COR-L47 (cell line): Measurements from ENCODE around the gene CCDC183.
A peak's percentile ranks its signal among the peaks of the same experiment; 100 is the strongest.
"Not testable (repeated sequence)": the region's sequence is repeated elsewhere in the genome, so short reads cannot be mapped to it uniquely, and the experiment has no call there.

Experiments
- DNase-seq: peaks from one replicate; lab custom pipeline; 2025; lab: John Stamatoyannopoulos, UW

The CCDC183 gene

DNA sequence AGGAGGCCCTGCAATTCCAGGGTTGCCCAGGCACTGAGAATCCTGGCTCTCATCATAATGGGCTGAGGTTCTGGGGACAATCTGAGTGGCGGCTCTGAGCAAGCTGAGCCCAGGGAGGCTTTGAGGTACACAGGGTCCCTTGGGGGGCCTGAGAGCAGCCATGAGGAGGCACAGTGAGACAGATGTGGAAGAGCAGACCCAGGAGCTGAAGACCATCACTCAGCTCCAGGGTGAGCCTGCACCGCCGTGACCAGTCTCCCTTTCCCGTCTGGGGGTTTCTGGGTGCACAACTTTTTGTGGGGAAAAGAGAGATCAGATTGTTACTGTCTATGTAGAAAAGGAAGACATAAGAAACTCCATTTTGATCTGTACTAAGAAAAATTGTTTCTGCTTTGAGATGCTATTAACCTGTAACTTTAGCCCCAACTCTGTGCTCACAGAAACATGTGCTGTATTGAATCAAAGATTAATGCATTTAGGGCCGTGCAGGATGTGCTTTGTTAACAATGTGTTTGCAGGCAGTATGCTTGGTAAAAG, at the start of gene CCDC183:
TSS of gene CCDC183 (plus strand) at position 101 of the 537 bp plus-strand sequence. CDS start at position 161, 60 bp downstream.
- DNase-seq, result no peak

DNA sequence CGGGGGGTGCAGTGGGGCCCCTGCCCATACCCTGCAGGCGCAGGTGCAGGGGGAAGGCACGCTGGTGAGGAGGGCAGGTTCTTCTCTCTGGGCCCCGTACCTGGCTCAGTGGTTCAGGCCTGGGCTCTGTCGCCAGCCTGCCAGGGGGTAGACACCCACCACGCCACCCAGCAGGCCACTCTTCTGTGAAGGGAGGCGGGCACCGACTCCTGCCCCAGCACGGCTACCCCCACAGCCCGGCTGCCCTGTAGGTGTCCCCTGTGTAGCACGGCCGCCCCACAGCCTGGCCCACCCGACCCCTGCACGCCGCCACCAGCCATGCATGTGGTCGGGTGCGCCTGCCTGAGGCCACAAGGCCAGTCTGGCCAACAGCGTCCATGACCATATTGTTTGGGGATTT, 49.5 kb upstream of the CCDC183 start:
- DNase-seq, result no peak

DNA sequence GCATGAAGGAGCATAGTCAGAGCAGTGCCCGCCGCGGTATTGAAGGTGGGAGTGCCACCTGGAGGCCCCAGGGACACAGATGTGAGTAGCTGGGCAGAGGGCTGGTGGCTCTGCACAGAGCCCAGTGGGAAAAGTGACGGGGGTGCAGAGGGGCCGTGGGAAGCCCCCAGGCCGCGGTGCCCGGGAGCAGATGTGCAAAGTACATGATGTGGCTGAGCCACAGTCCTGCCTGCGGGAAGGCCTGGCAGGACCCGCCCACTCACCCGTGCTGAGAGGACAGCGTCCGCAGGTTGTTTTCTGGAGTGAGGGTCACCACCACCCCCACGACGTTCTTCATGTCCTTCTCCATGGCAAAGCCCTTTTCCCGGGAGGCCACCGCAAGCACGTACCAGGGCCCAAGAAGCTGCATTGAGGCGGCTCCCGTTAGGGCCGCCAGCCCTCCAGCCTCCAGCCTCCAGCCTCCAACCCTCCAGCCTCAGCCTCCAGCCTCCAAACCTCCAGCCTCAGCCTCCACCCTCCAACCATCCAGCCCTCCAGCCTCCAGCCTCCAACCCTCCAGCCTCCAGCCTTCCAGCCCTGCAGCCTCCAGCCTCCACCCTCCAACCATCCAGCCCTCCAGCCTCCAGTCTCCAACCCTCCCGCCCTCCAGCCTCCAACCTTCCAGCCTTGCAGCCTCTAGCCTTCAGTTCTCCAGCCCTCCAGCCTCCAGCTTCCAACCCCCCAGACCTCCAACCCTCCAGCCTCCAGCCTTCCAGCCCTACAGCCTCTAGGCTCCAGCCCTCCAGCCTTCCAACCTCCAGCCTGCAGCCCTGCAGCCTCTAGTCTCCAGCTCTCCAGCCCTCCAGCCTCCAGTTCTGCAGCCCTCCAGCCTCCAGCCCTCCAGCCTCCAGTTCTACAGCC, 48.7 kb upstream of the CCDC183 start:
- DNase-seq, result no peak

DNA sequence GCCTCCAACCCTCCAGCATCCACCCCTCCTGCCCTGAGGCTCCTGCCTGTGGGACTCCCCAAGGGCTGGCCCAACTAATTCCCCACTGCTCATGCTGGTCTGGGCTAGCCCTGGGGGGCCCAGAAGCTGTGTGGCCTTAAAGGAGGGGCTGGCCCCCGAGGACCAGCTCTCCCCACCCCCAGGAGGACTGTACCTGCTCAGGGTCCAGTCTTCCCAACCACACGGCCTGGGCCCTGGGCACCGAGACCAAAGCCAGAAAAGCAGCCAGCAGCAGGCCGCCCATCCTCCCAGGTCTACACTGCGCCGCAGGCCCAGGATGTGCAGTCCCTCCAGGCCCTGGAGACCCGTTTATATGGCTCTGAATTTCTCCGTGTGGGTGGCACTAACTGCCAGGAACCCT, 47.9 kb upstream of the CCDC183 start, which contains the start of gene LCN6:
TSS of gene LCN6 (minus strand) at position 325 of the 400 bp plus-strand sequence. CDS start at position 283, 42 bp downstream.
- DNase-seq, result no peak

DNA sequence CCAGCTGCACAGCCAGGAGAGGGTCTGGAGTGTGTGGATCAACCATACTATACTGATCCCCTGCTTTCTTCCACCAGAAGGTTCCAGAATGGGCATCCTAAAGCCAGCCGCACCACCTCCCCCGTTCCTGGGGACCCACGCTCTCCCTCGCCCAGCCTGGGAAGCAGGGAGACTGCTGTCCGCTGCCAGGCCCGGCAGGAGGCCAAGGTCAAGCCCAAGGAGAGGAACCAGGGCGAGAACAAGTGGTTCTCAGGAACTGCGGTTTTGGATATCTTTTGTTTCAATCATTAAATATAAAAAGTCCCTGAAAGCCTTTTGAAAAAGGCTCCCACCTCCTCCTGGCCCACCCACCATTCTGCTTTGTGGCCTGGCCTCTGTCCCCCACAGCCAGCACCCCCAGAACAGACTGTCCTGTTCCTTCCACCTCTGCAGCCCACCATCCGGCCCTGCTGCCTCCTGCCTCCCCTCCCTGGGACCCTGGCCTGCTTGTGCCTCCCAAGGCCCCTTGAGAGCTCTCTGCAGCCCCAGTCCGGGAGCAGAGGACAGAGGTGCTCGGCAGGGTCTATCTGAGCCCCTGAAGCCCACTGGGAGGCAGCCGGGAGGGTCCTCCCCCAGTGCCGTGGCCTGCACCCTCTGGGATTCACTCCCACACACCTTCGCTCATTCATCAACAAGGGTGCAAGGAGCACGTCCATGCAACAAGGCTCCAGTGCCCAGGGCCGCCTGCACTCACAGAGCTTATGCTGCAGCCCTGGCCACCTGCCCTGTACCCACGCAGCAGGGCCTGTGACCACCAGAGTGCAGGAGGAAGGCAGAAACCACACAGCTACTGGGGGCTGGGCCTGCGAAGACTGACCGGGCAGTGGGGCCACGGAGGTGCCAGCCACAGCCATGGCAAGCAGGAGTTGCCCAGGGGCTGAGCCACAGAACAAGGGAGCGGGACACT, 47.2 kb upstream of the CCDC183 start:
- no peak for DNase-seq

DNA sequence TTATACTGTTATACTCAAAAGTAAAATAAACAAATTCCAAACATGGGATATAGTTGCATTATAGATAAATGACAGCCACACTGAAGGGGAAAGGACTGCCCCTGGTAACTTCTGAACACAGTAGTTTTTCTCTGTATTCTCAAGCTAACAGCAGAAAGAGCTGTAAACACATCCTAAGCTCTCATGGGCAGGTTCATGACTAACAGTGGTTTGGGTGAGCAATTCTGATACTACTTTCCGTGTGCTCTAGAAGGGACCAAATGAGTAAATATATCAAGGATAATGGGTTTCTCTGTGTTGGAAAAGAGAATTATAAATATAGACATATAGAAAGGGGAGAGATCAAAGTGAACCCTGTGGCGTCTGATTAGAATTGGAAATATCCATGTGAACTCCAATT, 45.6 kb upstream of the CCDC183 start:
- DNase-seq, result no peak

DNA sequence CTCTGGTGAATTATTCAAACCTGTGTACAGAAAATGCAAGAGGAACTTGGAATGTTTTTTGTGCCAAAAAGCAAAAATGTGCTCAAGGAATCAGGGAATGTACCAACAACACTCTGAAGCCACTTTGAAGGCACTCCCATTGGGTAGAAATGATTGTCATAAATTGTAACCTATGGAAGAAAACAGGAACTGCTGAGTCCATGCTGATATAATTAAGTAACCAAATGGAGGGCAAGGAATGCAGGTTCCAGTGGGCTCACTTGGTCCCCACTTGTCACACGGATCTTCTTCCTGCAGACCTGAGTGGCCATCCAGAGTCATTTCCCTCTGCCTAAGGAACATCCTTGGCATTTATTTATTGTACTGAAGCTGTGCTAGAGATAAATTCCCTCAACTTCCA, 44.9 kb upstream of the CCDC183 start:
- DNase-seq, result no peak

DNA sequence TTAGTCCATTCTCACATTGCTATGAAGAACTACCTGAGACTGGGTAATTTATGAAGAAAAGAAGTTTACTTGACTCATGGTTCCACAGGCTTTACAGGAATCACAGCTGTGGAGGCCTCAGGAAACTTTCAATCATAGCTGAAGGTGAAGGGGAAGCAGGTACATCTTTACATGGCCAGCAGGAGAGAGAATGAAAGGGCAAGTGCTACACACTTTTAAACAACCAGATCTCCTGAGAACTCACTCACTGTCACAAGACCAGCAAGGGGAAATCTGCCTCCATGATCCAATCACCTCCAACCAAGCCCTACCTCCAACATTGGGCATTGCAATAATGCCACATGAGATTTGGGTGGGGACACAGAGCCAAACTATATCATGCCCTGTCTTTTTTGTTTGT, 44.3 kb upstream of the CCDC183 start:
- DNase-seq, result no peak

DNA sequence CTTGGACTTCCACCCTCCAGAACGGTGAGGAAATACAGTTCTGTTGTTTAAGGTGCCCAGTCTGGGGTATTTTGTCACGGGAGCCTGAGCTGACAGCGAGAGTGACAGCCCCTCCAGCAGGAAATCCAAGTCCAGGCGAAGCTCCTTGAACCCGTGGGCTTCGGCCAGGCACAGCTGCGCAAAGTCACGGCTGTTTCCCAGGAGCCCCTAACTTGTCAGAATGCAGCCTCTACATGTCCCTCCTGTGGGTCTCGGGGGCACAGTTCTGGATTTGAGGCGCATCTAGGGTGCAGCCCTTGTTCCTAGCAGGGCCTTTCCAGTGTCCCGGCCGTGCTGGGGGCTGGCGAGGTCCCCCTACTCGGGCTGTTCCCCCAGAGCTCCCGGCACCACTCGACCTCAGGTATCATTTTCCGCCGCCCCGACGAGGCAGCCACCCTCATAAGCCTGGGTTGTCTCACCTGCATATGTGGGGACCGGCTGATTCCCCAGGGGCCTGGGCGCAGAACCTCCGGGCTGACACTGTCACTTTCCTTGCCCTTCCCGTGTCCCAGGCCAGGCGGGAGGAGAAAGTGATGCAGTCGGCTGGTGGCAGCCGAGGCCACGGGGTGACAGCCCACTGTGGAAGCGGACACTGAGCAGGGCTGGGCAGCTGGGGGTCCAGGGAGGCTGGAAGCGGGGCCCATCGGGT, 42.6 kb upstream of the CCDC183 start:
- DNase-seq, result no peak

DNA sequence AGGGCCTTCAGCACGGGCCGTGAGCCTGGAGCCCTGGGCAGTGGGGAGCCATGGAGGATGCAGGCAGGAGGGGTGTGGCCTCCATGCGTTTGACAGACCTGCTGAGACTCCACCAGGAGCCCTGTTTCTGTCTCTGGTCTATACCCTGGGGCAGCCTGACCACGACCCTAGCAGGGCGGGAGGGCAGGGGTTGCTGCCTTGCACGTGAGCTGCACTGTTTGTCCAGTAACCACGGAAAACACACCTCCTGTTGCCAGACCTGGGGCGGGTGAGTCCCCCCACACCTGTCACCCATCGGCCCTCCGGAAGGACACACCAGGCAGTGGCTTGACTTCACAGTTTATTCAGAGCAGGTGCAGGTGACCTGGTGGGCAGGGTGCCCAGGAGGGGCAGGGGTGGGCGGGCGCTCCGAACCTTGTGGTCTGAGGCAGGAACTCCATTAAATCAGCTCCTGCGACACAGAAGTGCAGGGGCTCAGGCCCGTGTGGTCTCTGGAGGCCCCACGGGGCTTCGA, 42.0 kb upstream of the CCDC183 start:
- peak; percentile 30 for DNase-seq

DNA sequence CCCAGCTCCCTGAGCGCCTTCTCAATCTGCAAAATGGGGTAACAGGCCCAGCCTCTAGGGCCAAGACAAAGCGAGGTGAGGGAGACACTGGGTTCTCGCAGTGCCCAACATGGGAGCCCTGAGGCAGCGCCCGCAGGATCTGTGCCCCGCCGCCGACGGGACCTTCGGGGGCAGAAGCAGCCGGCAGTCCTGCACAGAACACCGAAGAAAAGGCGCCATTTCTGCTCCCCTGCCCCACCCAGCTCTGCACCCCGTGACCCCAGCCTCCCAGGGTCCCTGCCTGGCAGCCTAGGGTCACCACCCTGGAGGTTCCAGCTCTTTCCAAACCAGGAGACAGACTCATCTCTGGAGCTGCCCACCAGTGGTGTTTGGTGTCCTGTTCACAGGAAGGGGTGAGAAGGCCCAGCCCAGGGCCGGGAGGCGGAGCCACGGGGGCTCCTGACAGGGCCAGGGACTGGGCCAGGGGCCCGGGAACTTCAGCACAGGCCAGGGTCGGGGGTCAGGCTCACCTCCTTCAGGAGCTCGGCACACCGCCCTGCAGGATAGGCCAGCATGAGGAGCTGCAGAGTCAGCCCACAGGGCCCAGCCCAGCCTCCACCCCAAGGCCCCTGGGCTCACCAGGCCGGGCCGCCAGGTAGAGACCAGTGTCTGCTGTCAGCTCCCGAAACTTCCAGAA, 41.4 kb upstream of the CCDC183 start:
- DNase-seq, result no peak

DNA sequence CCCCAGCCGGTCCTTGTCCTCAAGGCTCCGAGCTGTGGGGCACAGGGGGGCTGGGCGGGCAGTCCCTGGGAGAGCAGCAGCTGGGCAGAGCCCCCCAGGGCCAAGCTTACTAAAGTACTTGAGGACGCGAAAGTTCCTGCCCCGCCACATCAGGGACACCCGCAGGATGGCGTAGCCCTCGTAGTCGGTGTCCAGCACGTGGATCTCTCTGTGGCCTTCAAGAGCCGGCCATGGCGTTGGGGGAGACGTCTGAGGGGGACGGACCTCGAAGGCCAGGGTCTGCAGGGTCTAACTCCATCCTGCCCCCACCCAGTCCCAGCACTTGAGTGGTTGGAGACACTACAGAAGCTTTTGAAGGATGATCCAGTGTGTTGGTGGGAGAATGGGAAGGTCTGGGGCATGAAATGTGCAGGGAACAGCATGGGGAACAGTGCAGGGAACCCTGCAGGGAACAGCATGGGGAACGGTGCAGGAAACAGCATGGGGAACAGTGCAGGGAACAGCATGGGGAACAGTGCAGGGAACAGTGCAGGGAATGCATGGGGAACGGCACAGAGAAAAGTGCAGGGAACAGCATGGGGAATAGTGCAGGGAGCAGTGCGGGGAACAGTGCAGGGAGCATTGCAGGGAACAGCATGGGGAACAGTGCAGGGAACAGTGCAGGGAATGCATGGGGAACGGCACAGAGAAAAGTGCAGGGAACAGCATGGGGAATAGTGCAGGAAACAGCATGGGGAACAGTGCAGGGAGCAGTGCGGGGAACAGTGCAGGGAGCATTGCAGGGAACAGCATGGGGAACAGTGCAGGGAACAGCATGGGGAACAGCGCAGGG, 40.6 kb upstream of the CCDC183 start:
- DNase-seq, result not testable (repeated sequence)

DNA sequence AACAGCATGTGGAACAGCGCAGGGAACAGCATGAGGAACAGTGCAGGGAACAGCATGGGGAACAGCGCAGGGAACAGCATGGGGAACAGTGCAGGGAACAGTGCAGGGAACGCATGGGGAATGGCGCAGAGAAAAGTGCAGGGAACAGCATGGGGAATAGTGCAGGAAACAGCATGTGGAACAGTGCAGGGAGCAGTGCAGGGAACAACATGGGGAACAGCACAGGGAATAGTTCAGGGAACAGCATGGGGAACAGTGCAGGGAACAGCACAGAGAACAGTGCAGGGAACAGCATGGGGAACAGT, 40.1 kb upstream of the CCDC183 start:
- no peak for DNase-seq

DNA sequence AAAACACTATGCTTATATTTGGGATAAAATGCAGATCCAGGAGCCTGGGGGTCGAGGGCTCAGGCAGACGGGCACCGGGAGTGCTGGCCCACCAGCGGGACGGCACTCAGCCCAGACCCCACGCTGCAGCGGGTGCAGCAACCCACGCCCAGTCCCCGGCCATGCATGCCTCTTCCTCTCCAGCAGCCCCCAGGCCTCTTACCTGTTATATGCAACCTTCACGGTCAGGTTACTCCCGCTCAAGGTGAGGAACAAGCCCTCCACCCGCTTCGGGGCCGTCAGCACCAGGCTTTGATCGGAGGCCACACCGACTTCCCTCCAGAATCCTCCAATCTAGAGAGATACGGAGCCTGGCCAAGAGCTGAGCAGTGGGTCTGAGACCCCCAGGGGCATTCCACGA, 39.3 kb upstream of the CCDC183 start:
- no peak for DNase-seq

DNA sequence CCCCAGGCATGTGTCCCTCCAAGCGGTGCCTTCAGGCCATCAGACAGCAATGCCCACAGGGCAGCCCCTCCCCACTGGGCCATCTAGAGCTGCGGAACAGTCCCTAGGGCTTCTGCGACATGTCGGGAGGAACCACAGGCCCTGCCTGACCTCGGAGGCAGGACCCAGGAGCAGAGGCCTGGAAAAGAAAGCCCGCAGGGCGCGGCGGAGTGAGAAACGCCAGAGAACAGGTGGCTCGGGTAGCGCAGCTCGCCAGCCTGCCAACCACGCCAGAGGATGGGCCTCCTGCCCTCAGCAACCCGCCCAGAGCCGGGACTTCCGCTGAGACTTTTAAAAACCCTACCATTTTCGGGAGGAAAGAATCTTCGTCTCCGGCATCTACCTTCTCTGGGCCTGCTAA, 38.8 kb upstream of the CCDC183 start:
- DNase-seq, result no peak

DNA sequence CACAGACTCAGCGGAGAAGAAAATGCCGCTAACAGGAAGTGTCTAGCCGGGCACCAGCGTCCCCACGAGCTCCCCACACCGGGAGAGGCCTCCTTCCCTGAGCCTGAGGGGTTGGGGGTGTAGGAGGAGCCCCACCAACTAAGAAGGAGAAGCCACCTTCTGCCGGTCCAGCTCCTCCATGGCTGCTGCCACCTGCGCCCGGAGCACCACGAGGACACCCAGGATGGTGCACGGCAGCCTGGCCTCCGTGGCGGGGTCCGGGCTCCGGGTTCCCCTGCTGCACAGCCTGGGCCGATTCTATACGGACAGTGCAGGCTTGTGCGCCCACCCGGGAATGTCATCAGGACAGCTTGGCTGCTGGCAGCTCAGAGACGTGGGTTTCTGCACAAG, 38.4 kb upstream of the CCDC183 start:
- DNase-seq, result no peak

DNA sequence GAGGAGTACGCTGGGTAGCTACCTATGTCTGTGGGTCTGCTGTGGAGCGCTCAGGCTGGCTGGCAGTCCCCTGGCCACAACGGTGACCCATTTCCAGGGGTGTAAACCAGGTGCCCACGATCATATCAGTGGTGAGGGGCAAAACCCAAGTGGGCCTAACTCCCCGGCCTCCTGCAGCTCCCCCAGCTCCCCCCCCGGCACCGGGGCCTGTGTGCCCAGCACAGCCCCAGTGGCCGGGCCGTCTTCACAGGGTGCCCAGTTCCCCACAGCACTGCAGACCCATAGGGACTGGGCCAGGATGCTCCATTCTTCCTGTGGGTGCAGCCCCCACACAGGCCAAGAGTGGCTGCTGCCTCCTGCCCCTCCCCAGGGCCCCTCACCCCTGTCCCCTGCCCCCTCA, 37.1 kb upstream of the CCDC183 start:
- DNase-seq, result no peak

DNA sequence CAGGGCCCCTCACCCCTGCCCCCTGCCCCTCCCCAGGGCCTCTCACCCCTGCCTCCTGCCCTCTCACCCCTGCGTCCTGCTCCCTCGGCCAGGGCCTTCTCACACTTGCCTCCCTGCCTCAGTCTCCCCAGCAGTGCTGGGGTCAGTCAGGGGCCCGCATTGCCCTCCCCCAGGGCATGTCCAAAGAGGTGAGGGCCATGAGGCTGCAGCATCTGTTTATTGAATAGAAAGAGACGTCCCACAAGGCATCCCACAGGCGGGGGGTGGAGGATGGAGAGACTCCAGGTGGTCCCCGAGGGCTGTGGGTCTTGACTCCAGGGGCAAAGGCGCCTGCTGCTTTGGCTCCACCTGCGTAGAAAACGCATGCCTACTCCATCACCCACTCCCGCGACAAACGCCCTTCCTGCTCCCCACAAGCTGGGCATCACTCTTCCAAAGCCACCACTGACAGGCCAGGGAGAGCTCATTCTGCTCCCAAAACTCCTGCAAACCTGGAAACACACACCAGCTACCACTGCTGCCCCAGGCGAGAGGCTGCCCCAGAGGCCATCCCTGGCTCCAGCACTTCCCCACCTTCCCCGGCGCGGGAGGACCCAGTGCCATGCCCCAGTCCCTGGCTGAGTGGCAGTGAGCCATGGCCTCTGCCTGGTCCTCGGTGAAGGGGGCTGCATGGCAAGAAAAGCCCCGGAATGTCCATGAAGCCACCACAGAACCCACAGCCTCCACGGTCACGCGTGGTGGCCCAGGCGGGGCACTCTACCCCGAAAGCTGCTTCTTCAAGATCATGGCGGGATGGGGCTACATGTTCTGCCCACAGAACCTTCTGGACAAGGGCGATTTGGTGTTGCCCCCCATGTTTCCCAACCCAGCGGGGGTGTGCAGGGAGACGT, 36.5 kb upstream of the CCDC183 start:
- no peak for DNase-seq

DNA sequence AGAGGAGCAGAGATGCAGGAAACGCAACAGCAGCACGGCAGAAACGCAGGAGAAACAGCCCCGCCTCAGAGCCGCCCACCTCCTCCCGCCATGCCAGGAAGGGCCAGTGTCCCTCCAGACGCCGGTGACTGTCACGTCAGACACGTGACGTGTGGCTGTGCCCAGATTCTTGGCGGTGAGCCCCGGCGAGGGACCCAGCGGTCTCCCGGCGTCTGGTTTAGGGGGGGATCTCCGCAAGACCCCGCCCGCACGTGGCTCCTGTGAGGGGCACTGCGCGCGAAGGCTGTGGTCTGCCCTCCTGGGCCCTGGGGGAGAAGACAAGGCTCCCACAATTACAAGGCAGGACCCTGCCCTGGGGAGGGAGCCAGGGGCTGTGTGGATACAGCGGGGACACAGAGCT, 35.7 kb upstream of the CCDC183 start:
- DNase-seq, result no peak
